Loucy (cell line): Measurements from ENCODE around the gene SZT2.

Experiments used
- EZH2phosphoT487 ChIP-seq: fragments of 200-600 bp; IDR thresholded peaks from 2 replicates; pipeline ENCODE4 v1.6.1; 2018; ENCODE audit warnings: antibody characterized with exemption, mild to moderate bottlenecking, moderate library complexity, borderline replicate concordance
- TF ChIP-seq, protein P1 (sequence below): fragments of 200-600 bp; sonication (generic); conservative IDR thresholded peaks from 2 replicates; pipeline ENCODE4 v1.5.1; 2014; ENCODE audit warnings: mild to moderate bottlenecking, antibody characterized with exemption, low read length

DNA sequence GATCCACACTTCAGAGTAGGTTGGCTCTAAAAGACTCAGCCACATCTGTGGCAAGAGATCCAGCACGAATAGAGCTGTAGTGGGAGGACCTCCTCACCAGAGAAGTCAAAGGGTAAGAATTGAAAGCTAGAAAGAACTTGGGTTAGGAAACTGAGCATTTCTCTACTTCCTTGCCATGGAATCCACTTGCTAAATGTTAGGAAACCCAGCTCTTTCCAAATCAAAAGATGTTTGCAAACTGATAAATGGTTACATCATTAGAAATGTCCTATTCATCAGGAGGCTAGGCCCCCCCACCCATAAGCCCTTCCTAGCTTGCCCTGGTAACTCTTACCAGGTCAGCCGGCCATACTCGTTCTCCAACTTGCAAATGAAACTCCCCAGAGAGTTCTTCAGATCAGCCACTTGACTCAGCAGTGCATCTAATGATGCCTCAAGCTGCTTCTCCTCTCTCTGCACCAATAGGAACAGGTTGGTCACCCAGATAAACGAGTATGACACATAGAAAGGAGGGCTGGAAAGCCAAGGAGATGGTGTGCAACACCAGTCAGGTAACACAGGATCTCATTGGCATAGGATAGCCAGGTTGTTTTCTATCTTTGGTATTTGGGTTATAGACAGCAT is 1.6 kb upstream of the SZT2 start:
- TF ChIP-seq, protein P1, sequence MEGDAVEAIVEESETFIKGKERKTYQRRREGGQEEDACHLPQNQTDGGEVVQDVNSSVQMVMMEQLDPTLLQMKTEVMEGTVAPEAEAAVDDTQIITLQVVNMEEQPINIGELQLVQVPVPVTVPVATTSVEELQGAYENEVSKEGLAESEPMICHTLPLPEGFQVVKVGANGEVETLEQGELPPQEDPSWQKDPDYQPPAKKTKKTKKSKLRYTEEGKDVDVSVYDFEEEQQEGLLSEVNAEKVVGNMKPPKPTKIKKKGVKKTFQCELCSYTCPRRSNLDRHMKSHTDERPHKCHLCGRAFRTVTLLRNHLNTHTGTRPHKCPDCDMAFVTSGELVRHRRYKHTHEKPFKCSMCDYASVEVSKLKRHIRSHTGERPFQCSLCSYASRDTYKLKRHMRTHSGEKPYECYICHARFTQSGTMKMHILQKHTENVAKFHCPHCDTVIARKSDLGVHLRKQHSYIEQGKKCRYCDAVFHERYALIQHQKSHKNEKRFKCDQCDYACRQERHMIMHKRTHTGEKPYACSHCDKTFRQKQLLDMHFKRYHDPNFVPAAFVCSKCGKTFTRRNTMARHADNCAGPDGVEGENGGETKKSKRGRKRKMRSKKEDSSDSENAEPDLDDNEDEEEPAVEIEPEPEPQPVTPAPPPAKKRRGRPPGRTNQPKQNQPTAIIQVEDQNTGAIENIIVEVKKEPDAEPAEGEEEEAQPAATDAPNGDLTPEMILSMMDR = no peak
- no peak for TF ChIP-seq EZH2phosphoT487
